ENCODE results near the gene HOXC5. TPM values are rescaled to one million over a fixed set of nuclear protein-coding genes. Genes with fewer than 3 reads are reported as not detected.

HOXC5 gene
- total RNA-seq, 1 experiment from 2014 or later: not detected

- H3K4ac ChIP-seq (ENCODE audit: low read depth, low read length): no peak overlapping the region
- H2BK12ac ChIP-seq (ENCODE audit: insufficient read length, low read depth, low read length): no peak overlapping the region
- no peak overlapping the region for H3K14ac ChIP-seq (ENCODE audit: insufficient read depth, low read length)
- H3K4me2 ChIP-seq (ENCODE audit: insufficient read depth, insufficient read length, low read length): no peak overlapping the region
- H3K9ac ChIP-seq (ENCODE audit: extremely low read depth, insufficient read length, low read length): no peak overlapping the region
- H3K23me2 ChIP-seq (ENCODE audit: insufficient read length, low read depth, low read length, poor library complexity, severe bottlenecking): no peaks in the 10 kb centered on the region
- Mint-ChIP-seq H3K4me3 (no peak overlapping the region), H3K27me3 (ENCODE audit: low read depth) (peaks cover 100% of the 10 kb centered on the region), H3K36me3 (ENCODE audit: insufficient read depth in 1 of 3, low read depth in 3 of 3) (no peaks in the 10 kb centered on the region), H3K27ac (no peak overlapping the region), H3K9me3 (peaks cover 2 to 5% of the 10 kb centered on the region in 2 experiments; a peak in 4 of 5 replicates), H3K4me1 (peaks cover 7 to 18% of the 10 kb centered on the region in 2 experiments)
- no peaks in the 10 kb centered on the region for H3K79me1 ChIP-seq (ENCODE audit: insufficient read depth, low read depth, low read length, poor library complexity, severe bottlenecking)
- H3K79me2 ChIP-seq (ENCODE audit: insufficient read depth, low read length): no peaks in the 10 kb centered on the region
- H3K9me3 ChIP-seq (ENCODE audit: control insufficient read depth, low read depth, low read length): no peaks in the 10 kb centered on the region
- no peak overlapping the region for H2BK15ac ChIP-seq (ENCODE audit: low read depth, low read length)
- H2BK20ac ChIP-seq (ENCODE audit: low read depth, low read length, poor library complexity, severe bottlenecking): no peak overlapping the region
- no peak overlapping the region for H3T11ph ChIP-seq (ENCODE audit: low read length)
- H3K18ac ChIP-seq (ENCODE audit: insufficient read length, low read depth, low read length): no peak overlapping the region
- H4K91ac ChIP-seq (ENCODE audit: insufficient read length, low read depth, low read length): no peak overlapping the region
- no peak overlapping the region for H2BK5ac ChIP-seq (ENCODE audit: insufficient read length, low read length)
- TF ChIP-seq, protein P1, sequence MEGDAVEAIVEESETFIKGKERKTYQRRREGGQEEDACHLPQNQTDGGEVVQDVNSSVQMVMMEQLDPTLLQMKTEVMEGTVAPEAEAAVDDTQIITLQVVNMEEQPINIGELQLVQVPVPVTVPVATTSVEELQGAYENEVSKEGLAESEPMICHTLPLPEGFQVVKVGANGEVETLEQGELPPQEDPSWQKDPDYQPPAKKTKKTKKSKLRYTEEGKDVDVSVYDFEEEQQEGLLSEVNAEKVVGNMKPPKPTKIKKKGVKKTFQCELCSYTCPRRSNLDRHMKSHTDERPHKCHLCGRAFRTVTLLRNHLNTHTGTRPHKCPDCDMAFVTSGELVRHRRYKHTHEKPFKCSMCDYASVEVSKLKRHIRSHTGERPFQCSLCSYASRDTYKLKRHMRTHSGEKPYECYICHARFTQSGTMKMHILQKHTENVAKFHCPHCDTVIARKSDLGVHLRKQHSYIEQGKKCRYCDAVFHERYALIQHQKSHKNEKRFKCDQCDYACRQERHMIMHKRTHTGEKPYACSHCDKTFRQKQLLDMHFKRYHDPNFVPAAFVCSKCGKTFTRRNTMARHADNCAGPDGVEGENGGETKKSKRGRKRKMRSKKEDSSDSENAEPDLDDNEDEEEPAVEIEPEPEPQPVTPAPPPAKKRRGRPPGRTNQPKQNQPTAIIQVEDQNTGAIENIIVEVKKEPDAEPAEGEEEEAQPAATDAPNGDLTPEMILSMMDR (conservative IDR thresholded peaks at IDR 0.05): no peak
- H3K4me1 ChIP-seq (ENCODE audit: insufficient read depth, low read length): no peaks in the 10 kb centered on the region
- no peak overlapping the region for H3K27ac ChIP-seq (ENCODE audit: insufficient read length, low read depth, low read length)
- no peak for DNase-seq
- no peak overlapping the region for H3K56ac ChIP-seq (ENCODE audit: insufficient read length, low read depth, low read length)
- no CpG with 5 or more reads among the region's 17 CpGs for WGBS (ENCODE audit: extremely low coverage, insufficient read length, low lambda C conversion rate)
- no peak overlapping the region for H3K23ac ChIP-seq (ENCODE audit: insufficient read length, low read depth, low read length)
- no peaks in the 10 kb centered on the region for H4K20me1 ChIP-seq (ENCODE audit: control insufficient read depth, insufficient read depth, insufficient read length)
- H2AFZ ChIP-seq (ENCODE audit: low read length): no peak overlapping the region
- peaks cover 100% of the 10 kb centered on the region for H3K27me3 ChIP-seq (ENCODE audit: insufficient read depth, low read length)
- H2AK5ac ChIP-seq (ENCODE audit: insufficient read length, low read length): no peak overlapping the region
- no peak overlapping the region for H4K8ac ChIP-seq (replicated peaks; ENCODE audit: insufficient read length, low read depth, low read length)
- H2BK120ac ChIP-seq (ENCODE audit: low read depth, low read length, poor library complexity, severe bottlenecking): no peak overlapping the region
- no peak overlapping the region for H4K5ac ChIP-seq (ENCODE audit: insufficient read length, low read depth, low read length)
Observed at GRCh38 chr12:54024127-54024526, 8.7 kb upstream of the HOXC5 start.
